Measurements from ENCODE around the gene OLFML2A.
"Not testable (repeated sequence)": the region's sequence is repeated elsewhere in the genome, so short reads cannot be mapped to it uniquely, and the experiment has no call there.

Gene OLFML2A

DNA sequence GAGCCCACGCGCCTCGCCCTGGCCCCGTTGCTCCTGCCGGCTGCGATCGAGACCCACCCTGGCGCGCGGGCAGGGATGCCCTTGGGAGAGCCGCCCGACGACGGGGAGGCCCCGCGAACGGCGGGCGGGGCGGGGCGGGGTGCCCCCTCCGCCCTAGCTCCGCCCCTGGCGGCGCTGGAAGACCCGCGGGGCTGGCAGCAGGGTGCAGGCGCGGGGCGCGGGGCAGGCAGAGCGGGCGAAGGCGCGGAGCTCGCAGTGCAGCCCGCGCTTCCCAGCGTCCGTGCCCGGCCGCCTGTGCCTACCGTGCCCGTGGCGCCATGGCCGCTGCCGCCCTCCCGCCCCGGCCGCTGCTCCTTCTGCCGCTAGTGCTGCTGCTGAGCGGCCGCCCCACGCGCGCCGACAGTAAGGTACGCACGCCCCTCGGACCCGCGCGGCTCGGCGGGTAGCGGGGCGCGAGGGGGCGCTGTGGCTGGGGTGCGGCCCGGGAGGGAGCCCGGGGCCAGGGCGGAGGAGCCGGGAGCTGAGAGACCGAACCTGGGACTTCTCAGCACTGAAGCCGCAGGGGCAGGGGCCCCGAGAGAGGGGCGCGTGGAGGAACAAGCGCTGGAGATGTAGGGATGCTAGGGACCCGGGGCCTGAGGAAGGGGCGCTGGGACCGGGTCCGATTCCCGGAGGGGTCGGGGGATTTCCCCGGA lies at the start of gene OLFML2A:
OLFML2A (plus strand) TSS at position 180 of the 695 bp plus-strand sequence; CDS start at position 318, 138 bp downstream.
- DNase-seq: peak; percentile 45

DNA sequence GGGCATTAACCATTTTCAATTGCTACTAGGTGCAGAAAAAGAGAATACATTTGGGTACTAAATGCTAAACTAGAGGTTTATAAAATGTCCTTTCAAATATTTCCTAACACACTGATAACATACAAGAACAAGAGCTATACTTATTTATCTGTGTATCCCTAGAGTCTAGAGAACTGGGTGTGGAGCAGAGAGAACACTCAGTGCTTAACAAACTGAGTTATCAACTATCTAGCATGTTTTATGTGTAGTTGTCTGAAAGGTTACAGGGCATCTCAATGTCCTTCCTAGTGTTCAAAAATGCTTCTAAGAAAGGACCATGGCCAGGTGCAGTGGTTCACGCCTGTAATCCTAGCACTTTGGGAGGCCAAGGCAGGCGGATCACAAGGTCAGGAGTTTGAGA lies 46.2 kb upstream of the OLFML2A start:
- no peak for DNase-seq

GRCh38 chr9:124733964-124734740 lies 42.8 kb upstream of the OLFML2A start:
- DNase-seq: no peak

DNA sequence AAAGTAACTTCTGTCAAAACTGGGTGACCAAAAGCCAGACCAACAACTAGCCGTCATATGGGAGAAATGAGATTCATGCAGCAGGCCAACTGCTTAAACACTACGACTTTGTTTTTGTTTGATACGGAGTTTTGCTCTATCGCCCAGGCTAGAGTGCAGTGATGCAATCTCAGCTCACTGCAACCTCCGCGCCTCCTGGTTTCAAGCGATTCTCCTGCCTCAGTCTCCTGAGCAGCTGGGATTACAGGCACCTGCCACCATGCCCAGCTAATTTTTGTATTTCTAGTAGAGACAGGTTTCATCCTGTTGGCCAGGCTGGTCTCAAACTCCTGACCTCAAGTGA lies 42.2 kb upstream of the OLFML2A start:
- not testable (repeated sequence) for DNase-seq

GRCh38 chr9:124735121-124735520 lies 41.8 kb upstream of the OLFML2A start:
- DNase-seq: no peak

GRCh38 chr9:124738075-124738474 lies 38.9 kb upstream of the OLFML2A start:
- DNase-seq: not testable (repeated sequence)

GRCh38 chr9:124739360-124739759 lies 37.6 kb upstream of the OLFML2A start:
- no peak for DNase-seq

GRCh38 chr9:124741149-124741548 lies 35.8 kb upstream of the OLFML2A start:
- DNase-seq: no peak

- no peak for DNase-seq
These were observed 35.3 kb upstream of the OLFML2A start for GRCh38 chr9:124741662-124742061.

- no peak for DNase-seq
These were observed 34.0 kb upstream of the OLFML2A start for GRCh38 chr9:124742940-124743339.

DNA sequence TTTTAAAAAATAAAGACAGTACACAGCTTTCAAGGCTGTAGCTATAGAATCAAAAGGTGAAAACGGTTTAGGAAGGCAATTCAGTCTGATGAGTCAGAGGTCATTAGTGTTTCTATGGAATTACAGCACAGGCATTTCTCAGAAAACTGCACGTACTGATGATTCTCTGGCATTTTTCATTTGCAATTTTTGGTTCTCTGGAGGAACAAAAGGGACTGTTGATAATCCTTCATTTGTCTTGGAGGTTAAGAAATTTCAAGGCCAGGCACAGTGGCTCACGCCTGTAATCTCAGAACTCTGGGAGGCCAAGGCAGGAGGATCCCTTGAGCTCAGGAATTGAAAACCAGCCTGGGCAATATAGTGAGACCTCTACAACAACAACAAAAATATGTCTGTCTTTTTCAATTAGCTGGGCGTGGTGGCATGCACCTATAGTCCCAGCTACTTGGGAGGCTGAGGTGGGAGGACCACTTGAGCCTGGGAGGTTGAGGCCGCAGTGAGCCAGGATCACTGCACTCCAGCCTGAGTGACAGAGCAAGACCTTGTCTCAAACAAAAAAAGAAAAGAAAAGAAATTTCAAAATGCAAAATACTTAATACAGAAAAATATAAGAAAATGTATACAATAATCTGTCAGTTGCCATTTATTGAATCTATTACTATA lies 33.1 kb upstream of the OLFML2A start:
- no peak for DNase-seq

DNA sequence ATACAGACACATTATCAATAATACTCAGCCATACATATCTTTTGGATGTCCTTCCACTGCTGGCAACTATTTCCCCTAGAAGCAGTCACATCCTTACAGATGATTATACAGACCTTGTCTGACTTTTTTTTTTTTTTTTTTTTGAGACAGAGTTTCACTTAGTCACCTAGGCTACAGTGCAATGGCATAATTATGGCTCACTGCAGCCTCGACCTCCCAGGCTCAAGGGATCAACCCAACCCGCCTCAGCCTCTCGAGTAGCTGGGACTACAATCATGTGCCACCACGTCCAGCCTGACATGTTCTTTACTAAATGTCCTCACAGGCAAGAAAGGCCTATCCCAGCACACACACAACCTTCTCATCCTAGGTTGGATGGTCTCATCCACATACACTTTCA lies 29.9 kb upstream of the OLFML2A start:
- DNase-seq: no peak

GRCh38 chr9:124749284-124749683 lies 27.6 kb upstream of the OLFML2A start:
- DNase-seq: no peak

DNA sequence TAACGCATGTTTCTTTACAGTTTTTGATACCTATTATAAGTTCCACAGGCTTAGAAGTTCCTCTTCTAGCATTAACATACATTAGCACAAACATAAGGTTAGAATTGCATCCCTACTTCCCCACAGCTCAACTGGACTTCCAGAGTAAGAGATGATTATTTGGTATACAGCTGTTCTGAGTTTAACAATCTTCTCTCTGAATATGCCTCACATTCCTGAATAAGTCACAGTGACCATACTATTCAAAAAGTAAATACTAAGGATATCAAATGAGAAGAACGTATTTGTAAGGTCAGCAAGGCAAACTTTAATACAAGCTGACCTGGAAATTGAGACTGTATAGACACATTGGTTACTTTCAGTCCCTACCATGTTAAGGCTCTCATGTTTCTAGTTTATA lies 27.2 kb upstream of the OLFML2A start:
- DNase-seq: no peak

DNA sequence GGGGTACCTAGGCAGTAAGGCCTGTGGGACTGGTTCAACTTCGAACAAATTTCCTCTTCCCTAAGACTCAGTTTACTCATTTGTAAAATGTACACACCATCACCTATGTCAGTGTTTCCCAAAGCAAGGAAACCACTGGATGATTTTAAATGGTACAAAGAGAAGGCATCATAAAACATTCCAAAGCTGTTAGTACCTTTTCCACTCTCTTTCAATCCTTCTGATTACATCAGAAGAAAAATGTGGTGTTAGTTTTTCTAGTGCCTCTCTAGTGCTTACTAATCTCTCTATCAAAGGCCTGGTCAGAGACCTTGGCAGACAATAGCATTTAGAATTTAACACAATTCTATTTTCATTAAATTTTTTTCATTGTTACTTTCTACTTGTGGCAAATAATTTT lies 24.0 kb upstream of the OLFML2A start:
- no peak for DNase-seq

DNA sequence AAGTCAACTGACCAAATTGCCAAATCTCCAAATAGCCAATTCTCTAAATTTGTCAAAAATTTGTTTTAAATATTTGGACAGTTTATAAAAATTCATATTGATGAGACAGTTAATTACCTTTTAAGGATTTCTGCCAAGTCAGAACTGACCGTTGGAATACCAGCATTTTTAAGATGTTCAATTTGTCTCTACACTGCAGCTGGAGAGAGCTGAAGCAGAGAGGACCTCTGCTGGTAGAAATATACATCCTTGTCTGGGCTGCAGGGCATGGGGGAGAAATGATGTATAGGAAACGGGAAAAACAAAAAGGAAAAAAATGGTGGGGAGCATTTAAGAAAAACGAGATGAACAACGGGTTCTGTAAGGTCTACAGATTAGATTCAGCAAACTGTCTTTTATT lies 22.6 kb upstream of the OLFML2A start:
- DNase-seq: no peak

GRCh38 chr9:124755061-124755460 lies 21.9 kb upstream of the OLFML2A start:
- DNase-seq: no peak

DNA sequence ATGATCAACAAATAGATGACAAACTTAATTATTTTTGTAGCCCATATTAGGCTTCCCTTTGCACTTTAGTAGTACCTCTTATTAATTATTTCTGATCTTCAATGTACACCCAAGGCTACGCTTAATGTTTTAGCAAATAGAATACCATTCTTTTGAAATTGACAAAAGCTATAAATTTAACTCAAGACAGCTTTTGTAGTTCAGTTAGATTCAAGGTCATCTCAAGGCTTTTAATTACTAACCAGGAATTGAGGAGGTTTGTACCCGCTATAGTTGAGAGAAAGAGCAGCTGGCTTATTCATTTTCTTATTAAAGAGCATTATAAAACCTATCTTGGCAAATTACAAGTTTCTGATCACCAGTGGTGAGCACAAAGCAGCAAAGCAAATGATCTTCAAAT lies 20.9 kb upstream of the OLFML2A start:
- DNase-seq: no peak

DNA sequence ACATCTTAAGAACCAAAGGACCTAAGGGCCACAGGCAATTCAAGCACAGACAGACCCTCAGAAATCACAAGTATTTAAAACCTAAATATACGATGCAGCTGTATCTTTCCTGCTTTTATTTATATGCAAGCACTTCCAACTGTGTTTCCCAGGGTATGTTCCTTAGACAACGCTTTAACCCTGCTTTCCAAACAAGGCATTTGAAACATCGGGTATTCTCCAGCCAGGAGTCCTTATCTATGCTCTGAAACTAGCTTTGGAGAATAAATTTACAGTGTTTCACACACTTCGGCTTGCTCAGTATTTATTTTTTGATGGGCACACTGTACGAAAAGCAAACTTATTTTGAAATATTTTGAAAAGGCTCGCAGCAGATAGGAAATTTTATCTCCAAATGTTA lies 19.3 kb upstream of the OLFML2A start:
- no peak for DNase-seq

DNA sequence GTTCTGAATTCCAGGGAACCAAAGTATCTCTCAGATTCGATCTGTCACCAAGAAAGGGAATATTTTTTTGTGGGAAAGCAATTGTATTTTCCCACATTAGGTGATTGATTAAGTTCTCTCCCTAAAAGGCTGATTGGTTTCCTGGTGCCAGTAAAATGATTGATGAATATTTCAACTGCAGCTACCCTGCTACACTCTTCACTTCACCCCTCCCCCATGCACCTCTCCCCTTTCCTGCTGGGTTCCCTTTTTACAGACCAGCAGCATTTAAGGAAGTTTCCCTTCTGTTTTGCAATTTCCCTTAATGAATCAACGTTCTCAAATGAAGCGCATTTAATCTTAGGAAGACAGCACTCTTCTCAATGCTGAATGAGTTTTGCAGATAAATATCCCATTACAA lies 18.9 kb upstream of the OLFML2A start:
- no peak for DNase-seq

- no peak for DNase-seq
These were observed 18.2 kb upstream of the OLFML2A start for GRCh38 chr9:124758691-124759090.

GRCh38 chr9:124759327-124759726 lies 17.6 kb upstream of the OLFML2A start:
- DNase-seq: no peak

DNA sequence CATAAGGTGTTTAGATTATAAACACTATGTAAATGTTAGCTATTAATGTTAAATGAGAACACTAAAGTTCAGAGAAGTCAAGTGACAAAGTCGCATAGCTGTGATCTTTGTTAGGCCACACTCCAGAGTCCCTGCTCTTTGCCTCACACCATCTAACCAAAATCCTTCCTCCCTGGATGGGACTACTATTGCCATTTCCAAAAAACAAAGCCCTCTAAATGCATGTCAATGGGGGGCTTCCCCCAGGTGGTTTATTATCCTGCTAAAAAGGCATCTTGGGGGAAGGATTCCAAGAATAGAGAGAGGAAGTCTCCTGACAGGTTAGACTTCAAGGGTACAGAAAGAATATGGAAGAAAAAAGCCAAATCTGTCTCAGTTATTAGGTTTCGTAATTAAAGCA lies 16.2 kb upstream of the OLFML2A start:
- DNase-seq: no peak

GRCh38 chr9:124761196-124761595 lies 15.7 kb upstream of the OLFML2A start:
- DNase-seq: no peak

All from NCI-H146 (cell line).